Epidermal melanocyte (primary cell): ENCODE data around the gene ERC1.
"Not testable (repeated sequence)": the region's sequence is repeated elsewhere in the genome, so short reads cannot be mapped to it uniquely, and the experiment has no call there.

Experiments
- DNase-seq: peaks from one replicate; pipeline ENCODE4 v3.0.0; 2011; ENCODE audit warnings: low spot score; ENCODE audit not compliant: insufficient read length

ERC1 gene

GRCh38 chr12:1073652-1074051, 82.6 kb downstream of the ERC1 start:
- no peak for DNase-seq

- no peak for DNase-seq
Measured at GRCh38 chr12:1077036-1077803, 86.2 kb downstream of the ERC1 start.

- DNase-seq: no peak
Measured at GRCh38 chr12:1078002-1078401, 87.0 kb downstream of the ERC1 start.

DNA sequence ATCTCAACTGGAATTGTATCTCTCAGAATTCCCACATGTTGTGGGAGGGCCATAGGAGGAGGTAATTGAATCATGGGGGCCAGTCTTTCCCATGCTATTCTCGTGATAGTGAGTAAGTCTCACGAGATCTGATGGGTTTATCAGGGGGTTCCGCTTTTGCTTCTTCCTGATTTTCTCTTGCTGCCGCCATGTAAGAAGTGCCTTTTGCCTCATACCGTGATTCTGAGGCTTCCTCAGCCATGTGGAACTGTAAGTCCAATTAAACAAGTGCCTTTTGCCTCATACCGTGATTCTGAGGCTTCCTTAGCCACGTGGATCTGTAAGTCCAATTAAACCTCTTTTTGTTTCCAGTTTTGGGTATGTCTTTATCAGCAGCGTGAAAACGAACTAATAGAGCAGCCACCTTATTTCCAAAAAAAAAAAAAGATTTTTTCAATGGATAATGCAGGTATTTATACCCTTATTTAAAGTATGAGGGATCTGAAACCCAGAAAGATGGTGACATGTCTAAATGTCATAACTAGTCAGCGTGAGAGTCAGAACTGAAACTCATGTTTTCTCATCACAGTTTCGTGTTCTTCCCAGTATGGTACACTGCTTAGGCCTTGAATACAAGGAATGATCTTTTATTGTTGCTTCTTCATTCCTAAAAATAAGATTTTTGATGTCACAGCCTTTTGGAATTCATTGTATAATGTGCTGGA, 89.6 kb downstream of the ERC1 start:
- no peak for DNase-seq

DNA sequence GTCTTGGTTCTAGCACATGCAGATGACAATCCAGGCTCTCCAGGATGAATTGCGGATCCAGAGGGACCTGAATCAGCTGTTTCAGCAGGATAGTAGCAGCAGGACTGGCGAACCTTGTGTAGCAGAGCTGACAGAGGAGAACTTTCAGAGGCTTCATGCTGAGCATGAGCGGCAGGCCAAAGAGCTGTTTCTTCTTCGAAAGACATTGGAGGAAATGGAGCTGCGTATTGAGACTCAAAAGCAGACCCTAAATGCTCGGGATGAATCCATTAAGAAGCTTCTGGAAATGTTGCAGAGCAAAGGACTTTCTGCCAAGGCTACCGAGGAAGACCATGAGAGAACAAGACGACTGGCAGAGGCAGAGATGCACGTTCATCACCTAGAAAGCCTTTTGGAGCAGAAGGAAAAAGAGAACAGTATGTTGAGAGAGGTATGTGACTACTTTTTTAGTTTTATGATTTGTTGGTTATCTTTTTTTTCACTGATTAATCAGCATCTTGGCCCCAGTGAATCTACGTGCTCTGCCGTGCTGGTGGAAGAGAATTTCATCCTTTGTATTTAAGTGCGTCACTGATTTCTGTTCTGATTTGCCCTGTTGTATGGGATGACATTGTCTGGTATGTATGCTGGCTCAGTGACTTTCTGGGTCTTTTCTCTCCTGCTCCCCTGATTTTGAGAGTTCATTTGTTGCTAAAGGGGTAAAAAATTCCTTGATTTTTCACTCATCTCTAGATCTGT, 92.3 kb downstream of the ERC1 start:
- DNase-seq: no peak

DNA sequence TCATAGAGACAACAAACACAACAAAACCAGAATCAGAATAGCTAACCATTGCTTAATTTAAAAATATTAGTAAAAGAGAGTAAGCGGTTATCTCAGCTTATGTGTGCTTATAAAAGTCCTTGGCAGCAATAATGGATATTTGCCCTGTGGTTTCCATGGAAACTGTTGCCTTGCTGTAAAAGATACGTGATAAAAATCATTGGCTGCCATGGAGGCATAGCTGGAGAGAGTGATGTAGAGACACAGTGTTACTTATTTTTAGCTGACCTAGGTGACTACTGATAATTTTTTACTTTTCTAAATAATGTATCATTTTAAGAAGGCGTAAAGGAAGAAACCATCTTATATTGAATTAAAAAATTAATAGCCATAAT, 92.9 kb downstream of the ERC1 start:
- no peak for DNase-seq

DNA sequence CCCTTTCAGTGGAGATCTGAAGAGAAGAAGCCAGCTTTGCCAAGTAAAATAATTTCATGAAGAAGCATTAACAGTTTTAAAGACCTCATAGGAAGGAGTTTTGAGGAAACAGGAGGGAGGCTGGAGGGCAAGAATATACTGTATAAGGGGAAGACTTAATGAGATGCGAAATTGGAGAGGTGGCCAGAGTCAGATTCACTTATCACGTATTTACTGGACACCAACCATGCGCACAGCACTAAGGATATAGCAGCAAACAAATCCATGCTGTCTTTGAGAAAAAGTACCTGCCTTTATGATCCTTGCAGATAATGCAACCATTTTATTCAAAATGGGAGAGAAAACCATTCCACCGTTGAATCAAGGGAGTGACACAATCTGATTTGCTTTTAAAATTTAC, 100.3 kb downstream of the ERC1 start:
- DNase-seq: no peak

DNA sequence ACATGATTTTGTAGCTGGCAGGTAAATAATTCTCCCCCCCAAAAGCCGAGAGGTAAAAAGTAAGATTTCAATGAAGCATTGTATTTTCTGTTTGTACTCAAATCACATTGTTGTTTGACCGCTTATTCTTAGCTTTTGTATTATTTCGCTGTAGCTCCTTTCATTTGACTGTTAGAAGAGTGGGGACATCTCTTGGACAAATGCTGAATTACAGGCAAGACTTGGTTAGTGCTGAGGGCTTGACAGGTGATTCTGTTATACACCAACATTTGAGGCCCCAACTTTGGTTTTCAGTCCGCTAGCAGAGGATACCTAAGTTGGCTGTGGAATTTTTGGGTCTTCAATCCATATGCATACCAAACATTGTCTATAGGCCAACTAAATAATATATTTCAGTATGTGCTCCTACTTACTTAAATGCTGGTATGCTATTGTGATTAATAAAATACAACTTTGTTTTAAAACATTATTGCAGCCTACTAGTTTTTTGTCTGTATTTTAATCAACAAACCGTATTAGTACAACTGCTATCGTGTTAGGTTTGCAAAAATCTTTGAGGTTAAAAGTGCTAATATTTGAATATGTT, 102.2 kb downstream of the ERC1 start:
- no peak for DNase-seq

DNA sequence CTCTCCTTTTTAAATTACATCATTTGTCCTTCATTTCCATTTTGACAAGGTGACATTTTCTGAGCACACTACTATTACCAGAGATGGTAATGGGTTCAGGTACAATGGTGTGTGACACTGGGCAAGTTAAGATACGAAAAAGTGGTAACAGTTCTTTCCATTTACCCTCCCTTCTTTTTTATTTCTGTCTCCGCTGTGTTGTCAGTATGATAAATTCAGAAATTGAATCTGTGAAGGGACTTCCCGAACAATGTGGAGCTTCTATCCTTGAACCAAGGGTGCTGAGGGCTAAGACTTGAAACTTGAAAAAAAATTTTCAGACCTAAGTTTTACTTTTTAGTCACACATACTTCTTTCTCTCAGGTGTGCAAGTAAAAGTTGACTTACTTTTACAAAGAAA, 103.7 kb downstream of the ERC1 start:
- no peak for DNase-seq

GRCh38 chr12:1099158-1099557, 108.1 kb downstream of the ERC1 start:
- DNase-seq: no peak

DNA sequence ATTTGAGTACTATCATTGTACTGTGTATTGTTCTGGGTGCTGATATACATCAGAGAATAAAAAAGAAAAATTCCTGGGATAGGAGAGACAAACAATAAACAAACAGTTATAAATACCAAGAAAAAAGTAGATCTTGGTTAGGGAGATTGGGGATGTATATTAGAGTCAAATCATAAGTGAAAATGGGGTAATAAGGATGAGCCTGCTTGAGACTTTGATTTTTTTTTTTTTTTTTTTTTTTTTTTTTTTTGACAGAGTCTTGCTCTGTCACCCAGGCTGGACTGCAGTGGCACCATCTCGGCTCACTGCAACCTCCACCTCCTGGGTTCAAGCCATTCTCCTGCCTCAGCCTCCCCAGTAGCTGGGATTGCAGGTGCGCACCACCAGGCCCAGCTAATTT, 108.6 kb downstream of the ERC1 start:
- not testable (repeated sequence) for DNase-seq

DNA sequence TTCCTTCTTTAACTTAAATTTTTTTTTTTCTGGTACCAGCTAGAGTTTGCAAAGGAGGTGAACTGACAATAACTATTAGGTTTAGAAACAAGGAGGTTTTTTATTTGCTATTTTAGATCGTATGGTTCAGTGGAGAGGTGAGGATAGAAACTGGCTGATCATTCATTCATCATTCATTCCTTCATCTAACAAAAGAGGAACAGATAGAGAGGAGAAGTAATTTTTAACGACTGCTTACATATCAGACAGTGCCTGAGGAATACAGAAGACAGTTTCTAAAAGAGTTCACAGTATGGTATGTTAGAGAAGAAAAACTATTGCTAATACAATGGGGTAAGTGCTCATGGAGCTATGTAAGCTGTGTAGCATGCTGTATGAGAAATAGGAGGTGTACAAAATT, 111.1 kb downstream of the ERC1 start:
- no peak for DNase-seq

GRCh38 chr12:1102791-1103450, 111.9 kb downstream of the ERC1 start:
- no peak for DNase-seq

DNA sequence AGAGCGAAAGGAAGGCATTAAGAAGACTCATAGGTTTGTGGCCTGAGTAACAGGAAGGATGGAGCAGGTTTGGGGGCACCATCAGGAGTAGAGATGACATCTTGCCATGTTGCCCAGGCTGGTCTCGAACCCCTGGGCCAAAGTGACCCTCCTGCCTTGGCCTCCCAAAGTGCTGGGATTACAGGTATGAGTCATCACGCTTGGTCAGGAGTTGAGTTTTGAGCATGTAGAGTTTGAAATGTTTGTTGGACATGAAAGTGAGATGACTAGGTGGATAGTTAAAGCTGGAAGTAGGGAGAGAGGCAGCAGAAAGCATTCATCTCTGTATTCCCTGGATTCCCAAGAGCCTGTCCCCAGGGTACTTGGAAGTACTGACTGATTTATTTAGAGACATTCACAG, 112.6 kb downstream of the ERC1 start:
- no peak for DNase-seq

GRCh38 chr12:1104088-1104800, 113.2 kb downstream of the ERC1 start:
- no peak for DNase-seq

DNA sequence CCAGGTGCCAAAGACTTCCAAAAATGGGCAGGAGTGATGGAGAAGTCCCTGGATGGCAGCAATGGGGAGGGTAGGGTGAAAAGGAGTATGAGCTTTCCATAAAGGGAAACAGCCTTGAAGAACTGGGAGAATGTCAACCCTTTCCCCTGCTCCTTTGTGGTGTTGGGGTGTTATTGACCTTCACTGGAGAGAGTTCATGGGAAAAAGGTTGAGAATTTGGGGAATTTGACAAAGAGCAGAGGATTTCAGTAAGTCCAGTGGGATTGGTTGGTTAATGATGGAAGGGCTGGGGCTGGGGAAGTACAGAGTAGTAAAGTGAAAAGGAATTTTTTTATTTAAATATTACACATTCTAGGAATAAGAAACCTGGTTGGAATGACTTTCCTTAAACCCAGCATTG, 116.6 kb downstream of the ERC1 start:
- DNase-seq: no peak

DNA sequence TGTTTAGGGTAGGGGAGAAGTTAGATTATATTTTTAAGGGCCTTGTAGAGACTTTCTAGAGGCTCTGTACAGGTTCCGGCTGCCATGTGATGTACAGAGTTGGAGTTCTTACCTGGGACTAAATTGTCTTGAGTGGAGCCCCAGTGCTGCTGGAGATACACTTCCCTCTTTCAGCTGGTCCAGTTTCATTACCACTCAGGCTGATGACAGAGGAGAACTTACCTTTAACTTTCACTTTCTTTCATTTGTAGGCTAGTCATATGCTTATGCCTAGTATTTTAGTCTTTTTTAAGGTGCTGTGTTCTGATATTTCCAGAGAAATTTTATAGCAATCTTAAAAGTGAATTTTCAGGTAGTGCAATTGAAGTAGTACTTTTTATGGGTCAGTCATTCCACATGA, 117.3 kb downstream of the ERC1 start:
- DNase-seq: no peak

GRCh38 chr12:1115484-1116231, 124.6 kb downstream of the ERC1 start:
- DNase-seq: no peak

DNA sequence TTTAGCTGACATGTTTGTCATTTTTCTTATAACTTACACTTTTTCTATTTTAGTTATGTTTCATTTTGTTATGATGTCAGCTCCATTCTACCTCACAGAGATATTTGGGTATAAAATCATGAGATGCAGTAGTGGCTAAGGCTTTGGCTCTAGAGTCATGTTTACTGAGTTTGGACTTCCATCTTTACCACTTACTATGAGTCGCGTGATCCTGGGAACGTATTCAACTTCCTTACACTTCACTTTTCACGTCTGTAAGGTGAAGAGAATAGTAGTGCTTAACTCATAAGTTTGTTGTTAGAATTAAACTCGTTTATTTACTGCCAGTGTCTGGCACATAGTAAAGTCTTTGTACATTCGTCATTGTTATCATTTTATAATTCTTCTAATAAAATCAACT, 126.3 kb downstream of the ERC1 start:
- no peak for DNase-seq

- DNase-seq: no peak
Measured at GRCh38 chr12:1117970-1118563, 127.0 kb downstream of the ERC1 start.
